Activated CD8-positive, alpha-beta T cell treated with anti-CD3 and anti-CD28 coated beads for 36 hours (primary cell): ENCODE measurements around the gene PMF1. TPM values are rescaled to one million over a fixed set of nuclear protein-coding genes. Genes with fewer than 3 reads are reported as not detected.

Experiments
- ATAC-seq: fragments of 200-7000 bp; cut with Tn5 transposase; one replicate; pipeline ENCODE4 v1.10.0; 2021; ENCODE audit warnings: mild to moderate bottlenecking, moderate library complexity
- CTCF ChIA-PET: fragments of 350-600 bp; sonication (Branson Sonifier 250); formaldehyde crosslinking; loops from one replicate; lab custom pipeline; 2021; ENCODE audit warnings: antibody characterized with exemption; lab: Charles Lee
- POLR2A ChIA-PET: fragments of 350-600 bp; sonication (Branson Sonifier 250); formaldehyde crosslinking; loops from one replicate; lab custom pipeline; 2021; ENCODE audit warnings: antibody characterized with exemption; lab: Charles Lee
- DNase-seq: peaks from one replicate; pipeline ENCODE4 v3.0.0-alpha.2; 2020
- H3K27ac Mint-ChIP-seq: one replicate; pipeline ENCODE4 v1.8.0; 2021; ENCODE audit warnings: mild to moderate bottlenecking, mixed read lengths
- H3K27me3 Mint-ChIP-seq: one replicate; pipeline ENCODE4 v1.8.0; 2021; ENCODE audit warnings: mixed read lengths
- H3K36me3 Mint-ChIP-seq: one replicate; pipeline ENCODE4 v1.8.0; 2021; ENCODE audit warnings: low read depth, mixed read lengths
- H3K4me1 Mint-ChIP-seq: one replicate; pipeline ENCODE4 v1.8.0; 2021; ENCODE audit warnings: low read depth, mixed read lengths
- H3K4me3 Mint-ChIP-seq: one replicate; pipeline ENCODE4 v1.8.0; 2021; ENCODE audit warnings: mild to moderate bottlenecking, moderate library complexity, mixed read lengths
- H3K9me3 Mint-ChIP-seq: one replicate; pipeline ENCODE4 v1.8.0; 2021; ENCODE audit warnings: mixed read lengths
- intact Hi-C: fragments of 100-400 bp; cut with micrococcal nuclease; formaldehyde crosslinking; loops from one replicate; pipeline ENCODE4 v1.10.0; 2022
- total RNA-seq, 2 experiments: library from RNA; stranded (reverse); gene quantifications; one replicate each; pipeline ENCODE4 v1.2.3, GENCODE V29; 2021
- TF ChIP-seq, protein P1 (sequence below): fragments of 200-600 bp; IDR thresholded peaks from one replicate; pipeline ENCODE4 v1.8.0; 2022; ENCODE audit warnings: antibody characterized with exemption, mild to moderate bottlenecking

The PMF1 gene
- total RNA-seq, 2 experiments from 2014 or later, result 89.4 to 93.7 TPM

- DNase-seq (peak; percentile 72), ATAC-seq (peak; percentile 47)
- Mint-ChIP-seq H3K27ac (peak overlapping the region; percentile 99), H3K9me3 (peaks cover 5% of the 10 kb centered on the region), H3K27me3 (no peaks in the 10 kb centered on the region), H3K4me3 (peak overlapping the region; percentile 64), H3K36me3 (peaks cover 62% of the 10 kb centered on the region), H3K4me1 (peaks cover 61% of the 10 kb centered on the region)
- intact Hi-C loops, result loop anchor here (2.0 kb wide), 1 partner anchor 25 kb away; no protein-coding TSS in a partner anchor
- TF ChIP-seq, protein P1, sequence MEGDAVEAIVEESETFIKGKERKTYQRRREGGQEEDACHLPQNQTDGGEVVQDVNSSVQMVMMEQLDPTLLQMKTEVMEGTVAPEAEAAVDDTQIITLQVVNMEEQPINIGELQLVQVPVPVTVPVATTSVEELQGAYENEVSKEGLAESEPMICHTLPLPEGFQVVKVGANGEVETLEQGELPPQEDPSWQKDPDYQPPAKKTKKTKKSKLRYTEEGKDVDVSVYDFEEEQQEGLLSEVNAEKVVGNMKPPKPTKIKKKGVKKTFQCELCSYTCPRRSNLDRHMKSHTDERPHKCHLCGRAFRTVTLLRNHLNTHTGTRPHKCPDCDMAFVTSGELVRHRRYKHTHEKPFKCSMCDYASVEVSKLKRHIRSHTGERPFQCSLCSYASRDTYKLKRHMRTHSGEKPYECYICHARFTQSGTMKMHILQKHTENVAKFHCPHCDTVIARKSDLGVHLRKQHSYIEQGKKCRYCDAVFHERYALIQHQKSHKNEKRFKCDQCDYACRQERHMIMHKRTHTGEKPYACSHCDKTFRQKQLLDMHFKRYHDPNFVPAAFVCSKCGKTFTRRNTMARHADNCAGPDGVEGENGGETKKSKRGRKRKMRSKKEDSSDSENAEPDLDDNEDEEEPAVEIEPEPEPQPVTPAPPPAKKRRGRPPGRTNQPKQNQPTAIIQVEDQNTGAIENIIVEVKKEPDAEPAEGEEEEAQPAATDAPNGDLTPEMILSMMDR, result no peak
- ChIA-PET POLR2A (interaction anchor here (0.7 to 1.4 kb wide), 13 partner anchors 14 to 136 kb away, joined by 3 to 10 read pairs (median 3); partner anchors contain the start of genes MEX3A and SEMA4A), CTCF (interaction anchor here (1.3 to 2.0 kb wide), 4 partner anchors 9 to 88 kb away, joined by 4 to 7 read pairs (median 6); no protein-coding TSS in a partner anchor)
Measured at GRCh38 chr1:156217871-156218270, 5.1 kb downstream of the PMF1 start.

DNA sequence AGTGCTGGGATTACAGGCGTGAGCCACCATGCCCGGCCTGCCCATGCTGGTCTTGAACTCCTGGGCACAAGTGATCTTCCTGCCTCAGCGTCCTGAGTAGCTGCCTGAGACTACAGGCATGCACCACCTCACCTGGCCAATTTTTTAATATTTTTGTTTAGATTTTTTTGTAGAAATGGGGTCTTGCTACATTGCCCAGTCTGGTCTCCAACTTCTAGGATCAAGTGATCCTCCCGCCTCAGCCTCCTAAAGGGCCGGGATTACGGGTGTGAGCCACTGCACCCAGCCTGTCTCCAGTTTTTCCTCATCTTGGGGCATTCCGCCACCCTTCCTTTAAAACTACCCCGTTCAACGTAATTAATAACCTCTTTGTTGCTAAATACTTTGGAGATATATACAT is 7.4 kb downstream of the PMF1 start:
- intact Hi-C loops, result loop anchor here (10.0 kb wide), 1 partner anchor 125 kb away; no protein-coding TSS in a partner anchor
- Mint-ChIP-seq H3K4me1 (peaks cover 67% of the 10 kb centered on the region), H3K9me3 (peaks cover 5% of the 10 kb centered on the region), H3K36me3 (peaks cover 54% of the 10 kb centered on the region), H3K27me3 (no peaks in the 10 kb centered on the region), H3K27ac (peak overlapping the region; percentile 99), H3K4me3 (no peak overlapping the region)
- POLR2A ChIA-PET, result interaction anchor here (0.7 to 7.1 kb wide), 7 partner anchors 7 to 123 kb away, joined by 3 to 88 read pairs (median 38); partner anchors contain the start of genes PMF1 and SEMA4A
- DNase-seq (no peak), ATAC-seq (no peak)
- CTCF ChIA-PET, result interaction anchor here (3.0 to 7.2 kb wide), 2 partner anchors 74 to 124 kb away, joined by 8 to 269 read pairs; no protein-coding TSS in a partner anchor
- TF ChIP-seq, protein P1, result no peak

DNA sequence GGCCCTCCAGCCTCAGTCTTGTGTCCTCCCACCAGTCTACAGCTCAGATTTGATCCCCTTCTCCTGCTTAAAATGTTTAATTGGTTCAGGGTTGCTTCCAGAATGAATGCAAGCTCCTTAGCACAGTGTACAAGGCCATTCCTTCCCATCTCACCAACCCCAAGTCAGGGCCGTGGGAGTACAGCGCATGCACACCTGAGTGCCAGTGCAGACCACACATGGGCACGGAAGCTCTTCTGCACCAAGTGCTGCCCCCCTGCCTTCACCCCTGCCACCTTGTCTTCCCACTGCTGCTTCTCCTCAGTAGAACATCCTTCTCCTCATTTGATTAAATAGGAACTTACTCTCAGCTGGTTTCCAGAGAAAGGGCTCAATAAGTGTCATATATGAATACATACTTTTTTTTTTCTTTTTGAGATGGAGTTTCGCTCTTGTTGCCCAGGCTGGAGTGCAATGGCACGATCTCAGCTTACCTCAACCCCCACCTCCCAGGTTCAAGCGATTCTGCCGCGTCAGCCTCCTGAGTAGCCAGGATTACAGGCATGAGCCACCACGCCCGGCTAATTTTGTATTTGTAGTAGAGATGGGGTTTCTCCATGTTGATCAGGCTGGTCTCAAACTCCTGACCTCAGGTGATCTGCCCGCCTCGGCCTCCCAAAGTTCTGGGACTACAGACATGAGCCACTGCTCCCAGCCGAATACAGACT is 9.3 kb downstream of the PMF1 start:
- intact Hi-C loops, result loop anchor here (10.0 kb wide), 1 partner anchor 127 kb away; no protein-coding TSS in a partner anchor
- Mint-ChIP-seq H3K36me3 (peaks cover 59% of the 10 kb centered on the region), H3K27ac (peak overlapping the region; percentile 99), H3K27me3 (no peaks in the 10 kb centered on the region), H3K4me3 (peak overlapping the region; percentile 67), H3K9me3 (peaks cover 5% of the 10 kb centered on the region), H3K4me1 (peaks cover 75% of the 10 kb centered on the region)
- TF ChIP-seq, protein P1, result no peak
- CTCF ChIA-PET, result interaction anchor here (0.7 to 7.2 kb wide), 8 partner anchors 9 to 698 kb away, joined by 3 to 269 read pairs (median 4); partner anchors contain the start of genes PMF1 and SLC25A44
- POLR2A ChIA-PET, result interaction anchor here (7.0 to 7.1 kb wide), 4 partner anchors 9 to 125 kb away, joined by 38 to 88 read pairs (median 63); partner anchors contain the start of genes PMF1 and SEMA4A
- no peak for DNase-seq
- no peak for ATAC-seq

GRCh38 chr1:156225677-156226014 is 12.8 kb downstream of the PMF1 start:
- DNase-seq (no peak), ATAC-seq (no peak)
- no peaks in the 10 kb centered on the region for H3K9me3 Mint-ChIP-seq
- H3K27me3 Mint-ChIP-seq, result no peaks in the 10 kb centered on the region
- POLR2A ChIA-PET, result interaction anchor here (0.7 to 7.1 kb wide), 12 partner anchors 13 to 129 kb away, joined by 3 to 88 read pairs (median 10); partner anchors contain the start of genes PMF1, SEMA4A and SMG5
- peak overlapping the region; percentile 34 for H3K4me3 Mint-ChIP-seq
- peak overlapping the region; percentile 85 for H3K27ac Mint-ChIP-seq
- intact Hi-C loops, result loop anchor here (10.0 kb wide), 1 partner anchor 131 kb away; no protein-coding TSS in a partner anchor
- H3K4me1 Mint-ChIP-seq, result peaks cover 58% of the 10 kb centered on the region
- H3K36me3 Mint-ChIP-seq, result peaks cover 56% of the 10 kb centered on the region
- TF ChIP-seq, protein P1, result no peak
- CTCF ChIA-PET, result interaction anchor here (0.6 to 7.2 kb wide), 24 partner anchors 8 to 140 kb away, joined by 3 to 269 read pairs (median 7); partner anchors contain the start of genes PMF1, SEMA4A, SLC25A44 and SMG5
